Stimulated activated CD4-positive, alpha-beta T cell treated with anti-CD3 and anti-CD28 coated beads, Interleukin-15, amount 100 ng/mL, for 24 hours (primary cell): ENCODE measurements around the gene TBL1X.
A peak's percentile ranks its signal among the peaks of the same experiment; 100 is the strongest.

Experiments
- DNase-seq: peaks from one replicate; pipeline ENCODE4 v3.0.0-alpha.2; 2020

Gene TBL1X

DNA sequence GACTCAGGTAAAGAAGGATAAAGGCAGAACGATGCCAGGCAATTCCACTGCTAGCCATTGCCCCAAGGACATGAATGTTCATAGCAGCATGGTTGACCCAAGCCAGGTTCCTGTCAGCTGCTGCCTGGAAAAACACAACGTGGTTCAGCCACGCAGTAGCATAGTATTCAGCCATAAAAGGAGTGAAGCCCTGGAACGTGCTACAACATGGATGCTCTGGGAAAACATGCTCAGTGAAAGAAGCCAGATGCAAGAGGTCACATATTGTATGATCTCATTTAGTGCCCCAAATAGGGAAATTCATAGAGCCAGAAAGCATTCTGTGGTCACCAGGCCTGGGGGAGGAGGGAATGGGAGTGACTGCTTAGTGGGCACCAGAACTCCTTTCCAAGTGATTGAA is 170.9 kb downstream of the TBL1X start:
- DNase-seq, result no peak

DNA sequence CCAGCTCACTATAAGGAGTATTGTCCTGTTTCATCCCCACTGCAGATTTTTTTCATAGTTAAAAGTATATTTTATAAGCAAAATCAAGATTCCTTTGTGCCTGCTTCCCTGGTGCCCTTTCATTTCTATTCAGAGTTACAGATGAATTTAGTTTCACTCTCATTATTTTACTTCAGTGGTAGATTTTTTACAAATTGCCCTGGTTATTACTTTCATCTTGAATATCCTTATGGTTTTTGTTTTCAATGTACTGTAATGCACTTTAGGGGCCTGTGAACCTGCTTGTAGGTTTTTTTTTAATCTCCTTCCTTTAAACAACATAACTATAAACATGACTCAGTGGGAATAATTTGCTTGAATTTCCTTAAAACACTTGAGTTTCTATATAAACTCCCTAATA is 174.0 kb downstream of the TBL1X start:
- no peak for DNase-seq

DNA sequence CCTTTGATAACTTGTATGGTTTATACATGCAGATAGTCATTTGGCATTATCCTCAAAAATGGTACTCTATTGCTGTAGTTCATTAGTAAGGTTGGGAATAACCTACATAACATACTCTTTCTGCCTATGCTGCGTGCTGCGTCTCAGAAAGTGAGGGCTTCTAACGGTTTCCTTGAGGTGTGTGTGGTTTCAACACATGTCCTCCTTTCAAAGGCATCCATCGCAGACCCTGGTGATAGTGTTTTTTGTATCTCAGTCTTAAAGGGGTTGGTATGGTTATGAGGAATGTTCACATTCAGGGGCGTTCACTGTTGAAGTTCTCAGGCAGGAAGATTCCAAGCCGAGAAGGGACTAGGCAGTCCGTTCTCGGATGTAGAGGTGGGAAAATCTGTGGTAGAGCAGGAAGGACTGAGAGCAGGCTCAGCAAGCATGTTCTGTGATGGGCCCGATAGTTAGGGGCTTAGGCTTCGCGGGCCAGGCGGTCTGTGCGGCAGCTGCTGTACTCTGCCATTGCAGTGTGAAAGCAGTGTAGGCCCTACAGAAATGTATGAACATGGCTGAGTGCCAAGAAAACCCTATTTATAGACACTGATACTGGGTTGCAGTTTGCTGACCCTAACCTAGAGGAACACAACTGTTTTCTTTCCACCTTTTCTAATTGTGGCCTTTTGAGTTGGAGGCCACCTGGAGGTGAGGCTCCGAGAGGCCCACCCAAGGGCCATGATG is 177.6 kb downstream of the TBL1X start:
- no peak for DNase-seq

DNA sequence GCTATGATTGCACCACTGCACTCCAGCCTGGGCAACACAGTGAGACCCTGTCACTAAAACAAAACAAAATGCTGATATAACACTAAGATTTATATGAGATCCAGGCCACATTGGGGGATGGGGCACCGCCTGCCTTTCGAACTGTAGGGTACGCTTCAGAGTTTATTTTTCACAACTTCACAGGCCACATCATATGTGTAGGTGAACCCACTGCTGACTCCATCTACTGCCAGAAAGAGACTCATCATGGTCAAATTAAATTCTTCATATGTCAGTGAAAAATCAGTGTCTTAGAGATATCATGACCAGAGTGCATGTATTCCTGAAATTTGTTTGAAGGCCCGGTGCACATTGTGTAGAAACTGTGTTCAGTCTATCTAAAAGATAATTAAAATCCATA is 178.9 kb downstream of the TBL1X start:
- no peak for DNase-seq

DNA sequence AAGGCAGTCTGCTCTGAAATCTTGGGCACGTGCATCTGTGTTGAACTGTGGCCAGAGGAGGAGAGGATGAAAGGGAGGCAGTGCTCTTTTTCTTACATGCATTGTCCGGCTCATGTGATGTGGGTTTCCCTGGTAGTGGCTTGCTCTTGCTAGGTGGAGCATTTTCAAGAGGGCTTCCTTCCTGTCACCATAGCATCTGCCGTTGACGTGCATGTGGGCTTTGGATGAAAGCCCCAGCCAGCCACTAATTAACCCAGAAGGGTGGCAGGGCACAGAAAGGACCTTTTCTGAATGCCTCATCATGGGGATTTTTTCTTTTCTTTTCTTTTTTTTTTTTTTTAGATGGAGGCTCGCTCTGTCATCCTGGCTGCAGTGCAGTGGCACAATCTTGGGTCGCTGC is 179.5 kb downstream of the TBL1X start:
- peak; percentile 39 for DNase-seq

DNA sequence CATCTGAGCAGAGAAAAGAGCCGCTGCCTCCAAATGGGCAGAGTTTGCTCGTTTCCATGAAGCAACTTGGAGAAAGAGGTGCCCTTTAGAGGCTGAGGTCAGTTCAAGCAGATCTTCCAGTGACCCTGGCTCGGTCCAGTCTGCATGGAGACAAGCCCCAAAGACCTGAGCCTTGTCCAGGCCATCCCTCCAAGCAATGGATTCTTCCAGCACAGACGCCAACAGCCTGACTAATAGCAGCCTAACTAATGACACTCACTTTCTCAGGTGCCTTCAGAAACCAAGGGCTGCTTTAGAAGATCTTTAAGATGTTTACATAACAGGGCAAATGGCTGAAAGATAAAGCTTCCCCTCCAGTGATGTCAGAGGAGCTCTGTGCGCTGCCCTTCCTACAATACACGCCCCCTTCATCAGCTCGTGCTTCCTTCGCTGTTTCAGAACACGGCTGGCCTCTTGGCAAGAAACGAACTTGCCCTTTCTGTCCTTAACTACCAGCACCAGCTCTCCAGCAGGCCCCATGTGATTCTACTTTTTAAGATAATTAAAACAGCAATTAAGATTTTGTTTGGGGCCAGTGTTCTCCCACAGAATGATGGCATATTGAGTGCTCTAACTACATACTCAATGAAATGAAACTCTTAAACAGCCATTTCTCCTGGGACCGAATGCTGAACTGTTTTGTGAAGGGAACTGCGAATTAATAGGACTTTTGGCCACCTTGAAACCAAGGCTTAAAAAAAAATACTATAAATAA is 181.8 kb downstream of the TBL1X start:
- DNase-seq, result no peak

DNA sequence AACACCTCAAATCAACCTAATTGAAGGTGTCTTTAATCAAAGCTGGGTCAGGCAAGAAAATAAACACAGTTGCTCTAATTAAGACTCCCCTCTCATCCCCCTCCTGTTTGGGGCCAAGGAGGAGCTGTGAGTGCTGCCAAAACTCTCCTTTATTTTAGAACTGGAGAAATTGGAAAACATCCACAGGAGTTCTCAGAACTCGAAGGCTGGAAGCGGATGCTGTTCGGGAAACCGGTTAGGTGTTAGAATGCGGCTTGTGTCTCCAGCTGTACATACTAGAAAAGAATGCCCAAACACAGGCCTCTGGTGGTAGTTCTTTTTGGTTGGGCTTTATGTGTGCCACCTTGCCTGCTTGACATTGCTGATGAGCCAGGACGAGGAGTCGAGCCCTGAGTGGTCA is 182.6 kb downstream of the TBL1X start:
- no peak for DNase-seq

DNA sequence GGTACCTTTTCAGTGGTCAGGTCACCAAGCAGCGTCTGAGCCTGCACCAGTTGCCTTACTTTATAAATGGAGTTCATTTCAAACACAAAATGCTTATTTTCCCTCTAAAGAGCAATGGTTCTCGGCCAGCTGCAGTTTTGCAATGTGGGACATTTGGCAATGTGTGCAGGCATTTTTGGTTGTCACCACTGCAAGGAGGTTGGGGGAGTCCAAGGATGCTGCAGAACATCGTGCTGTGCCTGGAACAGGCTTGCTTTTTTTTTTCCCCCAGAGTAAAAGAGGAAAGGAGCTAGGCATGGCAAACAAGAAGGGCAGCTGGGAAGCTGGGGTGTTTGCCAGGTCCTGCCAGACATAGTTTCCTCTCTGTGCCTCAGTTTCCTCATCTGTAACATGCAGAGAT is 185.2 kb downstream of the TBL1X start:
- no peak for DNase-seq

DNA sequence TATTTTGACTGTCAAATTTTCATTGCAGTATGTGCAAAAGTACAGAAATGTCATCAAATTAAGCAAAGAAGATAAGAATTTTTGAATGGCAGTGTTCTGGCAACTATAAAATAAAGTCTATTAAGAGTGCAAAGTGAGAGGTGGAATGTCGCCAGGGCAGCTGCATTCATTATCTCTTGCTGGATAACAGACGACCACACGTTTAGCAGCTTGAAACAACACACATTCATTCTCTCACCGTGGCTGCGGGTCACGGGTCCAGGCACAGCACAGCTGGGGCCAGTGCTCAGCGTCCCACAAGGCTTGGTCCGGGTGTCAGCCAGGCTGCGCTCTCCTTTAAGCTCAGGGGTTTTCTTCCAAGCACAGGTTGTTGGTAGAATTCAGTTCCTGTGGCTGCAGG is 186.9 kb downstream of the TBL1X start:
- DNase-seq, result no peak

DNA sequence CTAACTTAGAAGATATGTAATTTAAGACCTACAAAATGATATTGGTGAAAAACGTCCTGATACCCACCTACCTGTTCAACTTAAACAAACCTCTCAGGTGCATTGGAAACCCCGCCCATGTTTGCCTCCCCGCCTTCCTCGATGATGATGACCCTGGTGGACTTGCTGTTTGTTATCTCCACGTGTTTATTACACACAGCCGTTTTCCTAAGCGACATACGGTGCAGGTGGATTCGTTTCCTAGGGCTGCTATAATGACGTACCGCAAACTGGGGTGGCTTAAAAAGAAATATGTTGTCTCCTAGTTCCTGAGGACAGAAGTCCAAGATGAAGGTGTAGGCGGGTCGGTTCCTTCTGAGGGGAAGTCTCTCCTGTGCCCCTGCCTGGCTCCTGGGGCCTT is 190.1 kb downstream of the TBL1X start:
- DNase-seq, result no peak

DNA sequence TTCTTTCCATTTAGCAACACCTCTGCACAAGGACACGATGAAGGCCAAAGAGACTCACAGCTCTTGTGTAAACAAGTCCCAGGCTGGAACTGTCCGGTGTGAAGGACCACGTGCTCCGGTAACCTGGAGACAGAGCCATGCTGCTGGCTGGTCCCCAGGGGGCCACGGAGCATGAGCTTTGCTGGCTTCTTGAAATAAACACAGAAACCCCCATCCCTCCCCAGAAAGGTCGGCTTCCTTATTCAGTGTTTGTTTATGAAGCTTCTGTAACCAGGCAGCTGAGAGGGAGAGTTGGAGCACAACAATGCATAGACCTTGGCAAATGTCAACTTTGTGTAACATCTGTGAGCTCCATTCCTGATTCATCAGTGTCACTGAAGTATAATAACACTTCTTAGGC is 191.4 kb downstream of the TBL1X start:
- DNase-seq, result no peak

DNA sequence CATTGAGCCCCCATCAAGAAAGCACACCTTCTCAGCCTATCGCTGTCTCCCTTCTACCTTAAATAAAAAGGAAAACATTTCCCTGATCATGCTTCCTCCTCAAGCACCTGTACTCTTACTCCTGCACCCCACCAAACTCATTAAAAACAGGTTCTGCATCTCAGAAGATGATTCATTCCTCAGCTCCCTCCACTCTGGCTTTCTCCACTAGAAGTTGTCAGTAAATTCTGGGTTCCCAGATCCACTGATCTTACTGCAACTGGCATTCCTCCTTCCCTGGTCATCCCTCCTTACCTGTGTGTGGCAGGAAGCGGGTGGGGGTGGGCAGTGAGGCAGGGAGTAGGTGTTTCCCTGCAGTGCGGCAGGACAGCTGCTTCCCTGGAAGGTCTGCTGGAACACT is 192.0 kb downstream of the TBL1X start:
- DNase-seq, result no peak

DNA sequence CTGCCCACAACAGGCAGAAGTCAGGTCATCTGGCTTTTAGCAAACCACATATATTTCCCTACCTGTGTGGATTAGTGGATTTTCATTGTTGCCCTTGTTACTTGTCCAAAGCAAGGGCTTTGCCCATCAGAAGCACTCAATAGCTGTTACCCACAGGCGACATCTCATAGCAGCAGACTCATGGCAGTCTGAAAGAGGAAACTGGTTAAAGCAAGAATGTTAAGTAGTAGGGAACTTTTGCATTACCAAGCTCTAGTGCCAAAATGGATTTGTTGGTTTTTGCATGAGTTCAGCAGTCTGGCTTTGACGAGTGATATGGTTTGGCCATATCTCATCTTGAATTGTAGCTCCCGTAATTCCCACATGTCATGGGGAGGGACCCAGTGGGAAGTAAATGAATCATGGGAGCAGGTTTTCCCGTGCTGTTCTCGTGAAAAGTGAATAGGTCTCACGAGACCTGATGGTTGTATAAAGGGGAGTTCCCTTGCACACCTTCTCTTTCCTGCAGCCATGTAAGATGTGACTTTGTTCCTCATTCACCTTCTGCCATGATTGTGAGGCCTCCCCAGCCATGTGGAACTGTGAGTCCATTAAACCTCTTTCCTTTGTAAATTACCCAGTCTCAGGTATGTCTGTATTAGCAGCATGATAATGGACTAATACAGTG is 192.9 kb downstream of the TBL1X start:
- no peak for DNase-seq

DNA sequence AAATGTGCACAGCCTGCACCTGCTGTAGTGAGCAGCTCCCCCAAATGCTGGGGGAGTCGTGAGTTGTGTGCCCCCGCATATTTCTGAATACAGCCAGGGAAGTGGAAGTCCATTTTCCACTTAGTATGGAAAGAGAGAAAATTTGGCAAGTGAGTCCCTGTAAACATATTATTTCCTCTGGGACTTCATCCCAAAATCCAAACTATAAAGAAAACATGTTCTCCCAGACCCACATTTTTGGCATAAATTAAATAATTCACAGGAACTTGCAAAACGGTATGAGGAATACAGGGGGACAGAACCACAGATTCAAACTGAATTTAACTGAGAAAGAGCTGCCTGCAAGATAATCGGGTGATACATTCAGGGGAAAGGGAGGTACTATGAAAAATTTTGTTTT is 193.6 kb downstream of the TBL1X start:
- no peak for DNase-seq

DNA sequence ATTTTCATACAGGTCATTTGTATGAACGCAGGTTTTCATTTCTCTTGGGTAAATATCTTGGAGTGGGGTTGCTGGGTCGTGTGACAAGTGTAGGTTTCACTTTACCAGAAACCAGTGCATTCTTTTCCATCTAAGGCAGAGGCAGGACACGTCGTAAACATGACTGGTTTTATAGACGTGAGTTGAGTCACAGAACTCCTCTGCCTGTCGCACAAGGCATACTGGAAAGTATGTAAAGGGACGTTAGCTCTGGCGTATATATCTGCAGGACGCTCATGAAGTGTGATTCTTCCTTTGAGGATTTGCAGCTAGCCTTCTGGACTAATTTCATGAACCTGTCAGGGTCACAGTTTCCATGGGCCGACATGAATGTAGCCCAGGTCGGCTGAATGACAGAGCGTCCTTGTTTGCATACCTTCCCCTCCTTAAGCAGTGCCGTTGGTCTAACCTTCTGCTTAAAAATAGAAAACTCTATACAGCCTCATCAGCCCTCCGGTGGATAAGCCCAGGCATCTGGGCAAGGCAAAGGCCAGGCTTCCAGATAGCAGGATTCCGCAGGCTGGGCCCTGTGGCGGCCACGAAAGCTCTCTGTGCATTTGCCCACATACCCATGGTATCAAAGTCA is 194.8 kb downstream of the TBL1X start:
- no peak for DNase-seq

DNA sequence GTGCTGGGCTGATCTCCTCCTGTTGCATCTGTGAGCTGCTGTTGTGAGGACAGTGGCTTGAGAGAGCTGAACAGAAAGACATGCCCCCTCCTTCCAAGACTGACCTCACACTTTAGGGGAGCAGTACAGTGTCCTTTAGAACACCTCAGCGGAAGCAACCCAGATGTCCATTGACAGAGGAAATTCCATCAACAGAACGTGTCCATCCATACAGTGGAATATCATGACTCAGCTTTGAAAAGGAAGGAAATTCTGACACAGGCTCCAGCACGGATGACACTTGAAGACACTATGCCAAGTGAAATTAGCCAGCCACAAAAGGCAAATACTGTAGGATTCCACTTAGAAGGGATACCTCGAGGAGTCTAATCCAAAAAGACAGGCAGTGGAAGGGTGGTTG is 197.3 kb downstream of the TBL1X start:
- no peak for DNase-seq

DNA sequence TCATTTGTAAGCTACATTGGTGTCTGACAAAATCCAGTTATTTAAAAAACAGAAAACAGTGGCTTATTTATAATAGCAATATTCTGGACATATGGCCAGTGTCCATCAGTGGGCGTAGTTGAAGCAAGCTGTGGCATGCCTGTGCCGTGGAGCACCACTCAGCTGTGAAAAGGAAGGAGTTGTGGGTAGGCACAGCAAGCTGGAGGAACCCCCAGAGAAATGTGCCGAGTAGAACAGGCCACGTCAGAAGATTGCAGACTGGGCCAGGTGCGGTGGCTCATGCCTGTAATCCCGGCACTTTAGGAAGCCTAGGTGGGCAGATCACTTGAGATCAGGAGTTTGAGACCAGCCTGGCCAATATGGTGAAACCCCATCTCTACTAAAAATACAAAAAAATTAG is 198.4 kb downstream of the TBL1X start:
- DNase-seq, result no peak

DNA sequence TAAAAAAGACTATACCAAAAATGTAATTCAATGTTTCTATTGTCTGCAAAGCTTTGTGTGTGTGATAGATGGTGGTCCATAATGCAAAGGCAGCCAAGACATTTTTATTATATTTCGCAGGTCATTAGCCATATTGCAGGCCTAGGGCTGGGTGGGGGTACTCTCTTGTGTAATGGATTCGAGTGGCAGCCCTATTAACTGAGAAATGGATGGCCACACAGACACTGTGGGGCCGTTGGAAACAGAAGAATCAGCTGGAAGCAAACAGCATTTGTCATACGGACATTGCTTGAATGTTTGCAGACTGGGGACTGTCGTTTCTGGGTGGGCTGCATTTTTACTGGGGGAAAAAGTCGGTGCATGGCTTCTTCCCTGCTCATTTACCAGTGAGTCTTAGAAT is 199.4 kb downstream of the TBL1X start:
- no peak for DNase-seq

DNA sequence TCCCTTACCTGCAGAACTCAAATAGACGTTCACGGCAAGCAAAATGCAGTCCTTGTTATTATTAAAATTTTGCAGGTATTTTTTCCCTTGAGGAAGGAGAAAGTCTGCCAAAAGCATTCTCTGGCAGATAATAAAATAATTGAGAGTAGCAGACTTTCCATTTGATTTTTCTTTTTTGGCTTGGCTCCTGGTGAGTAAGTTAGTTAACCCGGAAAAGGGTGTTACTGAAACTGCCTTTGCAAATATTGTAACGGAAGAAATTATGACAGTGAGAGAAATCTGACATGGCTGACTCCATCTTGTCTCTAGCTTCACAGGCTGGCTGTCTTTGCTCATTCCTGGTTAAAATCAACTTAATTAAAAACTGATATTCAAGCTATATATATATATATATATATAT is 200.3 kb downstream of the TBL1X start:
- no peak for DNase-seq

DNA sequence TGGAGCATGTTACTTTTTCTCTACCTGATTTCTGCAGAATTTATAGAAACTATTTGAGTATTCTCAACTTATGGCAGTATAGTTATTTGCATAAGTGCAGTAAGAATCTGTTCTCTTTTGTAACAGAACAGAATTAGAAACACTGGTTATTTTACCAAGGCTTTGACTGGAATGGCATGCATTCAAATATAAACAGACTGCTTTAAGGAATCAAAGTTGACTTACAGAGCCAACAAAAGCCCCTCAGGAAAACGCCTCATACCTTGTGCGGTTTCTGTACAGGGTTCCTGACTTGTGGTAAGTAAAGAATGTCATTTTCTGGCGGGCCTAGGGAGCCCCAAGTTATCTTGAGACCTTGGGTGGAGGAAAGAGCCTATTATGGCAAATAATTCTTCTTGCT is 203.7 kb downstream of the TBL1X start:
- no peak for DNase-seq

DNA sequence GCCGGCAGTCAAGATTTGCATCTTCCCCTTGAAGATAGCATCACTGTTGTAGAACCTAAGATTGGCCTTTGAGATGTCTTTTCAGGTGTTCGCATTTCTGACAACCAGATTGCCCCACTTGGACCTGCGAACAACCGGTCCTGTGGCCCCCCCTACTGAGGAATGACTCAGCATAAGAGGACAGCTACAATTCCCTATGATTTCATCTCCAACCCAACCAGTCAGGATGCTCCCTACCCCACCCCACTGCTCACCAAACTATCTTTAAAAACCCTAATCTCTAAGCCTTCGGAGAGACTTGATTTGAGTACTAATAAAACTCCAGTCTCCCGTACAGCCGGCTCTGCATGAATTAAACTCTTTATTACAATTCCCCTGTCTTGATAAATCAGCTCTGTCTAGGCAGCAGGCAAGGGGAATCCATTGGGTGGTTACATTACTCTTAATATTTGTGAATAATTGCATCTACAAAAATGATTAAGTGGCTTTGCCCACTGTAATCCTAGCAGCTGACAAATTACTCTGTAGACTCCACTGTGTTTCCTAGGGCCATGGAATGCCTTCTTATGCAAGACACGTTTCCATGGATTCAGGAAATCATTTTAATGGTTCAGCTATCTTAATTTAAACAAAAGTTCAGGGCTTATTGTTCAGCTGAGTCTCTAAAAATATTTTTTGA is 205.4 kb downstream of the TBL1X start:
- no peak for DNase-seq

DNA sequence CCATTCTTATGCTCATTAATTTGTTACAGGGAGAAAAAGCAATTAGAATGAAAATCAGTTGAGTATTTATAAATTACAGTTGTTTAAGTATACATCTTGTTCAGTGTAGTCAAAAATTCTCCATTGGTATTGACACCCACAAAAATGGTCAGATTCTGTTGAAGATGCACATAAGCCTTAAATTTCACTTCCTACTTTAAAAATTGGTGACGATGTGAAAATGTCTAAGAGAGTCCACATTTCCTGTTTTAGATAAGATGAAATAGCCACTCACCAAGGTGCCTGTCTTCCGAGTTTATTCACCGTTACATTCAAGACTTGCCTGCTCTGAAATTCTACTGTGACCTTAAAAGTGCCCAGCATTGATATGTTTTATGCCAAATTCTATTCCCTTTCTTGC is 207.1 kb downstream of the TBL1X start:
- no peak for DNase-seq

DNA sequence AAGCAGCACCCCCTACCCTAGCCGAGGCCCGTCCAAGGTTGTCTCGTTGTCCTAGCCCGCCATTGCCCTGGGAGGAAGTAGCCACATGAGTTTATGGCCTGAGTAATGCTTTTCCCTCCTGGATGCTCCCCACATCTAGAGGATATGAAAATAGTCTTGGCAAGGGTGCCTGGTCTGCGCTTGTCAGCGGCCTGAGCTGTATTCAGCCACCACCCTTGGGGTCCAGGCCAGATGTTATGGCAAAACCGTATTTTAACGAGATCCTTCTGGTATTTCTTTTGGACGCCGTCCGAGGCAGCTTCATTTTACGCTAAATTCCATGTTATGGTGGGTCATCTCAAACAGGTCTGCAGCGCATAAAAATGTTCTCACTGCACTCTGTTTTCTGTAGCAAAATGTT is 211.4 kb downstream of the TBL1X start:
- no peak for DNase-seq
